Activated B cell treated with CpG ODN at 0.5 μM for 24 hours (primary cell): ENCODE results near the gene C12orf42. TPM values are rescaled to one million over a fixed set of nuclear protein-coding genes. Genes with fewer than 3 reads are reported as not detected.
A peak's percentile ranks its signal among the peaks of the same experiment; 100 is the strongest.

Source experiments
- ATAC-seq: fragments of 200-7000 bp; cut with Tn5 transposase; one replicate; pipeline ENCODE4 v1.10.0; 2021; ENCODE audit warnings: low read depth, mild to moderate bottlenecking, moderate library complexity
- CTCF ChIA-PET: fragments of 350-600 bp; sonication (Branson Sonifier 250); formaldehyde crosslinking; loops from one replicate; lab custom pipeline; 2021; ENCODE audit warnings: antibody characterized with exemption; lab: Charles Lee
- POLR2A ChIA-PET: fragments of 350-600 bp; sonication (Branson Sonifier 250); formaldehyde crosslinking; loops from one replicate; lab custom pipeline; 2021; ENCODE audit warnings: antibody characterized with exemption; lab: Charles Lee
- DNase-seq: peaks from one replicate; pipeline ENCODE4 v3.0.0; 2022
- H3K27ac Mint-ChIP-seq: one replicate; pipeline ENCODE4 v1.8.0; 2020; ENCODE audit warnings: mixed read lengths
- H3K27me3 Mint-ChIP-seq: one replicate; pipeline ENCODE4 v1.8.0; 2021; ENCODE audit warnings: mixed read lengths
- H3K36me3 Mint-ChIP-seq: one replicate; pipeline ENCODE4 v1.8.0; 2021; ENCODE audit warnings: low read depth, mixed read lengths
- H3K4me1 Mint-ChIP-seq: one replicate; pipeline ENCODE4 v1.8.0; 2021; ENCODE audit warnings: mixed read lengths
- H3K4me3 Mint-ChIP-seq: one replicate; pipeline ENCODE4 v1.8.0; 2020; ENCODE audit warnings: mild to moderate bottlenecking, mixed read lengths
- H3K9me3 Mint-ChIP-seq: one replicate; pipeline ENCODE4 v1.8.0; 2020; ENCODE audit warnings: mixed read lengths
- CTCF ChIP-seq: fragments of 200-600 bp; IDR thresholded peaks from one replicate; pipeline ENCODE4 v1.8.0; 2022; ENCODE audit warnings: antibody characterized with exemption, mild to moderate bottlenecking
- intact Hi-C: fragments of 100-400 bp; cut with micrococcal nuclease; formaldehyde crosslinking; loops from one replicate; pipeline ENCODE4 v1.15.1; 2024
- total RNA-seq: library from RNA; stranded (reverse); gene quantifications from 2 replicates; pipeline ENCODE4 v1.2.3, GENCODE V29; 2022

C12orf42 gene
- total RNA-seq, 1 donor from 2014 or later = 21.0 TPM

- Mint-ChIP-seq H3K36me3 (no peaks in the 10 kb centered on the region), H3K4me3 (no peak overlapping the region), H3K9me3 (peaks cover 5% of the 10 kb centered on the region), H3K27me3 (no peaks in the 10 kb centered on the region), H3K27ac (no peak overlapping the region), H3K4me1 (peaks cover 67% of the 10 kb centered on the region)
- intact Hi-C loops = no loop called here
- POLR2A ChIA-PET = interaction anchor here (0.7 to 0.9 kb wide), 2 partner anchors 60 to 1886 kb away, joined by 3 read pairs; no protein-coding TSS in a partner anchor
- no peak for ATAC-seq
- no peak for DNase-seq
- CTCF ChIA-PET = interaction anchor here (0.8 to 5.8 kb wide), 3 partner anchors 47 to 553 kb away, joined by 6 to 41 read pairs (median 26); no protein-coding TSS in a partner anchor
- TF ChIP-seq CTCF = no peak
Measured at GRCh38 chr12:103501447-103501846, 5.7 kb upstream of the C12orf42 start.

GRCh38 chr12:103499571-103499970, 3.8 kb upstream of the C12orf42 start:
- Mint-ChIP-seq H3K9me3 (peaks cover 5% of the 10 kb centered on the region), H3K4me1 (peaks cover 62% of the 10 kb centered on the region), H3K4me3 (no peak overlapping the region), H3K27me3 (no peaks in the 10 kb centered on the region), H3K27ac (peak overlapping the region; percentile 70), H3K36me3 (no peaks in the 10 kb centered on the region)
- intact Hi-C loops = no loop called here
- DNase-seq (no peak), ATAC-seq (peak; percentile 11)
- TF ChIP-seq CTCF = no peak
- ChIA-PET POLR2A (interaction anchor here (1.1 kb wide), 1 partner anchor 58 kb away, joined by 4 read pairs; no protein-coding TSS in a partner anchor), CTCF (no interaction called here)

- intact Hi-C loops = no loop called here
- TF ChIP-seq CTCF = no peak
- peaks cover 5% of the 10 kb centered on the region for H3K9me3 Mint-ChIP-seq
- H3K4me3 Mint-ChIP-seq = no peak overlapping the region
- DNase-seq = no peak
- no peaks in the 10 kb centered on the region for H3K36me3 Mint-ChIP-seq
- ChIA-PET POLR2A (interaction anchor here (1.1 kb wide), 1 partner anchor 58 kb away, joined by 4 read pairs; no protein-coding TSS in a partner anchor), CTCF (no interaction called here)
- H3K4me1 Mint-ChIP-seq = peaks cover 62% of the 10 kb centered on the region
- H3K27ac Mint-ChIP-seq = peak overlapping the region; percentile 70
- no peak for ATAC-seq
- H3K27me3 Mint-ChIP-seq = no peaks in the 10 kb centered on the region
Measured at GRCh38 chr12:103498990-103499389, 3.2 kb upstream of the C12orf42 start.

- no peaks in the 10 kb centered on the region for H3K27me3 Mint-ChIP-seq
- ChIA-PET CTCF (interaction anchor here (1.1 to 4.5 kb wide), 6 partner anchors 9 to 612 kb away, joined by 3 to 72 read pairs (median 4); no protein-coding TSS in a partner anchor), POLR2A (interaction anchor here (0.6 to 2.8 kb wide), 8 partner anchors 10 to 313 kb away, joined by 3 to 36 read pairs (median 8); no protein-coding TSS in a partner anchor)
- peaks cover 5% of the 10 kb centered on the region for H3K9me3 Mint-ChIP-seq
- intact Hi-C loops = loop anchor here (1.0 to 2.0 kb wide), 4 partner anchors 32 to 168 kb away; no protein-coding TSS in a partner anchor
- no peak for ATAC-seq
- peak overlapping the region; percentile 84 for H3K4me3 Mint-ChIP-seq
- no peaks in the 10 kb centered on the region for H3K36me3 Mint-ChIP-seq
- peak overlapping the region; percentile 77 for H3K27ac Mint-ChIP-seq
- no peak for DNase-seq
- peaks cover 37% of the 10 kb centered on the region for H3K4me1 Mint-ChIP-seq
- TF ChIP-seq CTCF = no peak
Measured at GRCh38 chr12:103494734-103495468, 867 bp downstream of the C12orf42 start.
